Activated CD4-positive, alpha-beta T cell treated with anti-CD3 and anti-CD28 coated beads, Interleukin-2, amount 10 ng/mL, durations not matched to agents 7 days and 5 days (primary cell): ENCODE results near the gene F12. TPM values are rescaled to one million over a fixed set of nuclear protein-coding genes. Genes with fewer than 3 reads are reported as not detected.
A peak's percentile ranks its signal among the peaks of the same experiment; 100 is the strongest.

Experiments
- CTCF ChIA-PET: fragments of 350-600 bp; sonication (Branson Sonifier 250); formaldehyde crosslinking; loops from one replicate; lab custom pipeline; 2021; ENCODE audit warnings: antibody characterized with exemption; lab: Charles Lee
- POLR2A ChIA-PET: fragments of 350-600 bp; sonication (Branson Sonifier 250); formaldehyde crosslinking; loops from one replicate; lab custom pipeline; 2021; ENCODE audit warnings: antibody characterized with exemption; lab: Charles Lee
- DNase-seq: peaks from one replicate; pipeline ENCODE4 v3.0.0-alpha.2; 2020
- H3K27ac Mint-ChIP-seq: one replicate; pipeline ENCODE4 v1.8.0; 2021; ENCODE audit warnings: mild to moderate bottlenecking, moderate library complexity, mixed read lengths
- H3K27me3 Mint-ChIP-seq: one replicate; pipeline ENCODE4 v1.8.0; 2021; ENCODE audit warnings: mixed read lengths
- H3K36me3 Mint-ChIP-seq: one replicate; pipeline ENCODE4 v1.8.0; 2021; ENCODE audit warnings: low read depth, mixed read lengths
- H3K4me1 Mint-ChIP-seq: one replicate; pipeline ENCODE4 v1.8.0; 2021; ENCODE audit warnings: mixed read lengths
- H3K4me3 Mint-ChIP-seq: one replicate; pipeline ENCODE4 v1.8.0; 2021; ENCODE audit warnings: mild to moderate bottlenecking, moderate library complexity, mixed read lengths
- H3K9me3 Mint-ChIP-seq: one replicate; pipeline ENCODE4 v1.8.0; 2021; ENCODE audit warnings: mixed read lengths
- total RNA-seq, 2 experiments: library from RNA; stranded (reverse); gene quantifications; one replicate each; pipeline ENCODE4 v1.2.3, GENCODE V29; 2021

The F12 gene
- total RNA-seq, 2 experiments from 2014 or later, result 0.22 to 0.60 TPM

- no peak for DNase-seq
- Mint-ChIP-seq H3K4me3 (peak overlapping the region; percentile 91), H3K27ac (no peak overlapping the region), H3K9me3 (peaks cover 4% of the 10 kb centered on the region), H3K27me3 (no peaks in the 10 kb centered on the region), H3K4me1 (peaks cover 86% of the 10 kb centered on the region), H3K36me3 (peaks cover 46% of the 10 kb centered on the region)
- CTCF ChIA-PET, result interaction anchor here (1.2 to 17.1 kb wide), 4 partner anchors 11 to 58 kb away, joined by 3 to 145 read pairs (median 6); no protein-coding TSS in a partner anchor
- POLR2A ChIA-PET, result no interaction called here
Observed at GRCh38 chr5:177359860-177360259, 49.5 kb downstream of the F12 start.

- Mint-ChIP-seq H3K36me3 (peaks cover 48% of the 10 kb centered on the region), H3K27ac (no peak overlapping the region), H3K4me1 (peaks cover 86% of the 10 kb centered on the region), H3K27me3 (no peaks in the 10 kb centered on the region), H3K9me3 (peaks cover 8% of the 10 kb centered on the region), H3K4me3 (peak overlapping the region; percentile 91)
- no peak for DNase-seq
- ChIA-PET CTCF (interaction anchor here (1.2 to 17.1 kb wide), 3 partner anchors 12 to 58 kb away, joined by 3 to 145 read pairs (median 4); no protein-coding TSS in a partner anchor), POLR2A (no interaction called here)
Observed at GRCh38 chr5:177359451-177359851, 49.9 kb downstream of the F12 start.

GRCh38 chr5:177358370-177358819, 51.0 kb downstream of the F12 start:
- peak overlapping the region; percentile 91 for H3K4me3 Mint-ChIP-seq
- H3K27ac Mint-ChIP-seq, result peak overlapping the region; percentile 82
- ChIA-PET POLR2A (interaction anchor here (1.3 kb wide), 1 partner anchor 46 kb away, joined by 3 read pairs; no protein-coding TSS in a partner anchor), CTCF (interaction anchor here (0.7 to 17.1 kb wide), 8 partner anchors 13 to 96 kb away, joined by 3 to 145 read pairs (median 4); no protein-coding TSS in a partner anchor)
- peaks cover 12% of the 10 kb centered on the region for H3K9me3 Mint-ChIP-seq
- no peak for DNase-seq
- H3K4me1 Mint-ChIP-seq, result peaks cover 81% of the 10 kb centered on the region
- H3K27me3 Mint-ChIP-seq, result no peaks in the 10 kb centered on the region
- H3K36me3 Mint-ChIP-seq, result peaks cover 48% of the 10 kb centered on the region

GRCh38 chr5:177357459-177358351, 51.7 kb downstream of the F12 start, which contains the start of gene RGS14:
RGS14 (plus strand) TSS chr5:177357924; CDS start chr5:177358025, 101 bp downstream.
- Mint-ChIP-seq H3K27me3 (no peaks in the 10 kb centered on the region), H3K4me3 (peak within 1 kb of the TSS; percentile 91), H3K9me3 (peaks cover 12% of the 10 kb centered on the region), H3K27ac (peak within 1 kb of the TSS; percentile 85), H3K36me3 (peaks cover 48% of the 10 kb centered on the region), H3K4me1 (peaks cover 81% of the 10 kb centered on the region)
- CTCF ChIA-PET, result interaction anchor here (0.7 to 17.1 kb wide), 7 partner anchors 13 to 96 kb away, joined by 3 to 145 read pairs (median 4); no protein-coding TSS in a partner anchor
- POLR2A ChIA-PET, result interaction anchor here (1.3 kb wide), 1 partner anchor 45 kb away, joined by 3 read pairs; no protein-coding TSS in a partner anchor
- DNase-seq, result peak; percentile 83

- Mint-ChIP-seq H3K9me3 (peaks cover 12% of the 10 kb centered on the region), H3K4me1 (peaks cover 79% of the 10 kb centered on the region), H3K27me3 (no peaks in the 10 kb centered on the region), H3K36me3 (peaks cover 44% of the 10 kb centered on the region), H3K27ac (peak overlapping the region; percentile 85), H3K4me3 (peak overlapping the region; percentile 91)
- POLR2A ChIA-PET, result interaction anchor here (1.3 kb wide), 1 partner anchor 44 kb away, joined by 3 read pairs; no protein-coding TSS in a partner anchor
- DNase-seq, result no peak
- CTCF ChIA-PET, result interaction anchor here (5.0 to 17.1 kb wide), 2 partner anchors 14 to 33 kb away, joined by 26 to 145 read pairs; no protein-coding TSS in a partner anchor
Observed at GRCh38 chr5:177357146-177357458, 52.3 kb downstream of the F12 start.

- H3K27ac Mint-ChIP-seq, result peak overlapping the region; percentile 85
- H3K4me1 Mint-ChIP-seq, result peaks cover 79% of the 10 kb centered on the region
- no peak for DNase-seq
- ChIA-PET CTCF (interaction anchor here (0.6 to 17.1 kb wide), 4 partner anchors 8 to 905 kb away, joined by 3 to 145 read pairs (median 16); no protein-coding TSS in a partner anchor), POLR2A (no interaction called here)
- H3K36me3 Mint-ChIP-seq, result peaks cover 41% of the 10 kb centered on the region
- H3K4me3 Mint-ChIP-seq, result peak overlapping the region; percentile 91
- no peaks in the 10 kb centered on the region for H3K27me3 Mint-ChIP-seq
- peaks cover 12% of the 10 kb centered on the region for H3K9me3 Mint-ChIP-seq
Observed at GRCh38 chr5:177356746-177357145, 52.6 kb downstream of the F12 start.

GRCh38 chr5:177355868-177356168, 53.5 kb downstream of the F12 start:
- Mint-ChIP-seq H3K27ac (no peak overlapping the region), H3K4me1 (peaks cover 73% of the 10 kb centered on the region), H3K27me3 (no peaks in the 10 kb centered on the region), H3K9me3 (peaks cover 12% of the 10 kb centered on the region), H3K4me3 (no peak overlapping the region), H3K36me3 (peaks cover 39% of the 10 kb centered on the region)
- POLR2A ChIA-PET, result no interaction called here
- CTCF ChIA-PET, result interaction anchor here (0.7 to 17.1 kb wide), 10 partner anchors 9 to 237 kb away, joined by 3 to 145 read pairs (median 4); no protein-coding TSS in a partner anchor
- DNase-seq, result no peak

- no peak overlapping the region for H3K4me3 Mint-ChIP-seq
- H3K36me3 Mint-ChIP-seq, result peaks cover 43% of the 10 kb centered on the region
Observed at GRCh38 chr5:177355162-177355867, 54.0 kb downstream of the F12 start.

GRCh38 chr5:177354711-177355110, 54.7 kb downstream of the F12 start:
- Mint-ChIP-seq H3K4me1 (peaks cover 75% of the 10 kb centered on the region), H3K36me3 (peaks cover 40% of the 10 kb centered on the region), H3K27me3 (no peaks in the 10 kb centered on the region), H3K4me3 (no peak overlapping the region), H3K27ac (peak overlapping the region; percentile 58), H3K9me3 (peaks cover 12% of the 10 kb centered on the region)
- CTCF ChIA-PET, result interaction anchor here (0.5 to 17.1 kb wide), 8 partner anchors 10 to 147 kb away, joined by 3 to 145 read pairs (median 4); no protein-coding TSS in a partner anchor
- DNase-seq, result no peak
- POLR2A ChIA-PET, result no interaction called here

More at GRCh38 chr5:177355162-177355867, 54.0 kb downstream of the F12 start:
- Mint-ChIP-seq H3K27ac (peak overlapping the region; percentile 17), H3K4me1 (peaks cover 75% of the 10 kb centered on the region), H3K9me3 (peaks cover 12% of the 10 kb centered on the region), H3K27me3 (no peaks in the 10 kb centered on the region)
- POLR2A ChIA-PET, result no interaction called here
- CTCF ChIA-PET, result interaction anchor here (0.5 to 17.1 kb wide), 13 partner anchors 9 to 238 kb away, joined by 3 to 145 read pairs (median 4); no protein-coding TSS in a partner anchor
- DNase-seq, result no peak

GRCh38 chr5:177354256-177354655, 55.1 kb downstream of the F12 start:
- Mint-ChIP-seq H3K27ac (no peak overlapping the region), H3K36me3 (peaks cover 39% of the 10 kb centered on the region), H3K27me3 (no peaks in the 10 kb centered on the region), H3K9me3 (peaks cover 12% of the 10 kb centered on the region), H3K4me1 (peaks cover 75% of the 10 kb centered on the region), H3K4me3 (no peak overlapping the region)
- ChIA-PET CTCF (interaction anchor here (1.0 to 17.1 kb wide), 5 partner anchors 9 to 147 kb away, joined by 3 to 145 read pairs (median 4); no protein-coding TSS in a partner anchor), POLR2A (interaction anchor here (0.7 kb wide), 1 partner anchor 25 kb away, joined by 3 read pairs; no protein-coding TSS in a partner anchor)
- no peak for DNase-seq

- ChIA-PET POLR2A (no interaction called here), CTCF (interaction anchor here (0.7 to 17.1 kb wide), 5 partner anchors 8 to 109 kb away, joined by 3 to 145 read pairs (median 12); no protein-coding TSS in a partner anchor)
- H3K36me3 Mint-ChIP-seq, result peaks cover 32% of the 10 kb centered on the region
- peaks cover 73% of the 10 kb centered on the region for H3K4me1 Mint-ChIP-seq
- H3K27me3 Mint-ChIP-seq, result no peaks in the 10 kb centered on the region
- no peak overlapping the region for H3K27ac Mint-ChIP-seq
- no peak overlapping the region for H3K4me3 Mint-ChIP-seq
- DNase-seq, result no peak
- peaks cover 12% of the 10 kb centered on the region for H3K9me3 Mint-ChIP-seq
Observed at GRCh38 chr5:177353093-177353492, 56.3 kb downstream of the F12 start.
